Measurements from ENCODE around the gene CETP.
"Not testable (repeated sequence)": the region's sequence is repeated elsewhere in the genome, so short reads cannot be mapped to it uniquely, and the experiment has no call there.

- not testable (repeated sequence) for TF ChIP-seq CTCF, EP300, POLR2AphosphoS5, POLR2A (IDR thresholded peaks at IDR 0.05)
Observed at GRCh38 chr16:56986908-56987307, 25.2 kb downstream of the CETP start.

Data from suprapubic skin (tissue), 4 donors.